Cardiac muscle cell (in vitro differentiated cells and primary cell): ENCODE measurements around the gene MADD. TPM values are rescaled to one million over a fixed set of nuclear protein-coding genes. Genes with fewer than 3 reads are reported as not detected.

Source experiments
- DNase-seq, 2 donors: peaks; one replicate each; pipeline versions ENCODE4 v3.0.0 to v3.0.0-alpha.2; 2010 to 2017; ENCODE audit warnings: low read depth in 1 of 2, low spot score in 1 of 2
- H3K27ac ChIP-seq: fragments of 200-600 bp; sonication (generic); 2 replicates; pipeline ENCODE4 v1.5.1; 2016
- H3K27me3 ChIP-seq: fragments of 200-600 bp; sonication (generic); 2 replicates; pipeline ENCODE4 v1.6.0; 2016; ENCODE audit warnings: control low read depth
- H3K36me3 ChIP-seq: fragments of 200-600 bp; sonication (generic); 2 replicates; pipeline ENCODE4 v1.5.1; 2016; ENCODE audit warnings: control low read depth
- H3K4me1 ChIP-seq: fragments of 200-600 bp; sonication (generic); 2 replicates; pipeline ENCODE4 v1.8.1; 2017; ENCODE audit warnings: low read depth, mild to moderate bottlenecking, mixed run types
- H3K4me3 ChIP-seq: fragments of 200-600 bp; sonication (generic); 2 replicates; pipeline ENCODE4 v1.5.1; 2016; ENCODE audit warnings: mild to moderate bottlenecking
- H3K9me3 ChIP-seq: fragments of 200-600 bp; sonication (generic); 2 replicates; pipeline ENCODE4 v1.5.1; 2017; ENCODE audit warnings: low read depth, mild to moderate bottlenecking, control low read depth
- polyA plus RNA-seq: library from polyadenylated mRNA; unstranded; fragments of >200 nt; fragmentation: Nextera tagmentation; extraction: Ambion mirVana; gene quantifications from 2 replicates; pipeline ENCODE4 v1.2.1, GENCODE V29; 2016
- total RNA-seq: library from RNA; depleted of rRNA; stranded (reverse); fragments of >200 nt; gene quantifications from 2 replicates; pipeline ENCODE4 v1.2.3, GENCODE V29; 2016
- TF ChIP-seq, protein P1 (sequence below): IDR thresholded peaks from 2 replicates; pipeline ENCODE4 v1.5.1; 2012; ENCODE audit warnings: low read depth, mild to moderate bottlenecking, low read length

The MADD gene
- total and polyA plus RNA-seq, 2 experiments from 2014 or later = 58.8 to 103 TPM

DNA sequence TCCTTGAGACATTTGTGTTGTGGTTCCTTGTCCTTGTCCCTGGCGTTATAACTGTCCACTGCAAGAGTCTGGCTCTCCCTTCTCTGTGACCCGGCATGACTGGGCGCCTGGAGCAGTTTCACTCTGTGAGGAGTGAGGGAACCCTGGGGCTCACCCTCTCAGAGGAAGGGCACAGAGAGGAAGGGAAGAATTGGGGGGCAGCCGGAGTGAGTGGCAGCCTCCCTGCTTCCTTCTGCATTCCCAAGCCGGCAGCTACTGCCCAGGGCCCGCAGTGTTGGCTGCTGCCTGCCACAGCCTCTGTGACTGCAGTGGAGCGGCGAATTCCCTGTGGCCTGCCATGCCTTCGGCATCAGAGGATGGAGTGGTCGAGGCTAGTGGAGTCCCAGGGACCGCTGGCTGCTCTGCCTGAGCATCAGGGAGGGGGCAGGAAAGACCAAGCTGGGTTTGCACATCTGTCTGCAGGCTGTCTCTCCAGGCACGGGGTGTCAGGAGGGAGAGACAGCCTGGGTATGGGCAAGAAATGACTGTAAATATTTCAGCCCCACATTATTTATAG lies 59.6 kb downstream of the MADD start:
- no peaks in the 10 kb centered on the region for H3K27me3 ChIP-seq
- H3K4me3 ChIP-seq = no peak overlapping the region
- no peaks in the 10 kb centered on the region for H3K9me3 ChIP-seq
- H3K4me1 ChIP-seq = no peaks in the 10 kb centered on the region
- no peak for DNase-seq
- TF ChIP-seq, protein P1, sequence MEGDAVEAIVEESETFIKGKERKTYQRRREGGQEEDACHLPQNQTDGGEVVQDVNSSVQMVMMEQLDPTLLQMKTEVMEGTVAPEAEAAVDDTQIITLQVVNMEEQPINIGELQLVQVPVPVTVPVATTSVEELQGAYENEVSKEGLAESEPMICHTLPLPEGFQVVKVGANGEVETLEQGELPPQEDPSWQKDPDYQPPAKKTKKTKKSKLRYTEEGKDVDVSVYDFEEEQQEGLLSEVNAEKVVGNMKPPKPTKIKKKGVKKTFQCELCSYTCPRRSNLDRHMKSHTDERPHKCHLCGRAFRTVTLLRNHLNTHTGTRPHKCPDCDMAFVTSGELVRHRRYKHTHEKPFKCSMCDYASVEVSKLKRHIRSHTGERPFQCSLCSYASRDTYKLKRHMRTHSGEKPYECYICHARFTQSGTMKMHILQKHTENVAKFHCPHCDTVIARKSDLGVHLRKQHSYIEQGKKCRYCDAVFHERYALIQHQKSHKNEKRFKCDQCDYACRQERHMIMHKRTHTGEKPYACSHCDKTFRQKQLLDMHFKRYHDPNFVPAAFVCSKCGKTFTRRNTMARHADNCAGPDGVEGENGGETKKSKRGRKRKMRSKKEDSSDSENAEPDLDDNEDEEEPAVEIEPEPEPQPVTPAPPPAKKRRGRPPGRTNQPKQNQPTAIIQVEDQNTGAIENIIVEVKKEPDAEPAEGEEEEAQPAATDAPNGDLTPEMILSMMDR = no peak
- H3K36me3 ChIP-seq = peaks cover 52% of the 10 kb centered on the region
- H3K27ac ChIP-seq = peak overlapping the region; percentile 85

- peak overlapping the region; percentile 85 for H3K27ac ChIP-seq
- no peak overlapping the region for H3K4me3 ChIP-seq
- H3K4me1 ChIP-seq = no peaks in the 10 kb centered on the region
- H3K27me3 ChIP-seq = no peaks in the 10 kb centered on the region
- TF ChIP-seq, protein P1 = no peak
- peak in 1 of 2 donors; percentile 12 for DNase-seq
- H3K9me3 ChIP-seq = no peaks in the 10 kb centered on the region
- H3K36me3 ChIP-seq = peaks cover 60% of the 10 kb centered on the region
These were observed 60.3 kb downstream of the MADD start for GRCh38 chr11:47329987-47330931.

DNA sequence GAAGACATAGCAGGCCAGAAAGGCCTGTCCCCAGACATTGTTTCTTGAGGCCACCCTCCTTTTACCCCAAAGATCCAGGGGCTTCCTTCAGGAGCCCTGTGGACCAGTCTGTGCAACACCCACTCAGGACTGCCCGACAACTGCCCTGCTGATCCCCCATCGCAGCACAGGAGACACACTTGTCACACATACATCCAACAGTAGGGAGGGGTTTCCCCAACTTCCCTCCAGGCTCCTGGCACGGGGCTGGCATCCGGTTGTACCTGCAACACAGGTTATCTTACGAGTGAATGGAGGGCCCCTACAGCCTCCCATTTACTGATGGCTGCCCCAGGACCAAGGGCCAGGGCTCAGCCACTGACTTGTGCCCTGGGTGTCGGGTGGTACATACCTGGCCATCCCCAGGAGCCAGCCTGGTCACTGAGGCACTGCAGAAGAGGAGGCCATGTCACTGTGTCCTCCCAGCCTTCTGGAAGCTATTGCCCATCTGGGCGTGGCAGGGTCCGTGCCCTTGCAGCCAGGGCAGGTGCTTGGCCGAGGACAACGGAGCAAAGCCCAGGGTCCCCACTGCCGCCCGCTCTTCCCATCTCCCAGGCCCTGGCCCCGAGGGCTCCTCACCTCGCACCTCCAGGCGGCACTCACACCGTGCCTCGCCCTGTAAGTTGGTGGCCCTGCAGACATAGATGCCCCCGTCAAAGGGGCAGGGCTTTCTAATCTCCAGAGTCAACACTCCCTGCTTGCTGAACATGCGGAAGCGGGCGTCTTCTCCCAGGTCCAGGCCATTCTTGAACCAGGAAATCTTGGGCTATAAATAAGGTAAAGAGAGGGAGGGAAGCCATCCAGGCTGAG lies 61.7 kb downstream of the MADD start:
- peaks cover 70% of the 10 kb centered on the region for H3K36me3 ChIP-seq
- H3K9me3 ChIP-seq = no peaks in the 10 kb centered on the region
- no peaks in the 10 kb centered on the region for H3K4me1 ChIP-seq
- TF ChIP-seq, protein P1 = no peak
- no peak overlapping the region for H3K4me3 ChIP-seq
- H3K27ac ChIP-seq = peak overlapping the region; percentile 85
- DNase-seq = no peak
- H3K27me3 ChIP-seq = no peaks in the 10 kb centered on the region

DNA sequence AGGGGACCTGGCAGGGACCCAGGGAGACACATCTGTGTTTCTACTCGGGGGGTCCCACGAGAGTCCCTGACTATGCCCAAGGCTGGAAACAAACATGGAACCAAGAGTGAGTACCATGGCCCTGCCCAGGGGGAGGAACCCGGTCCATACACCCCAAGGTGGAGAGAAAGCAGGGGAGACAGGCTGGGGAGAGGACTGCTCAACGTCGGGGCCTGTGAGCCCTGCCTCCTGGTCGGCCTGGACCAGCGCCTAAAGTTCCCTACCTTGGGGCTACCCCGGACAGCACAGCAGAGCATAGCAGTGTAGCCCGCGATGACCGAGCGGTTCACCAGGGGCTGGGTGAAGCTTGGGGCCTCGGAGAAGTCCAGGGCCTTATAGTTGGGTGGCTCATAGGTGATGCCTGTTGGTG lies 62.4 kb downstream of the MADD start:
- Histone ChIP-seq H3K36me3 (peaks cover 70% of the 10 kb centered on the region), H3K4me3 (no peak overlapping the region), H3K27me3 (no peaks in the 10 kb centered on the region), H3K27ac (peak overlapping the region; percentile 85), H3K4me1 (no peaks in the 10 kb centered on the region), H3K9me3 (no peaks in the 10 kb centered on the region)
- TF ChIP-seq, protein P1 = no peak
- no peak for DNase-seq

DNA sequence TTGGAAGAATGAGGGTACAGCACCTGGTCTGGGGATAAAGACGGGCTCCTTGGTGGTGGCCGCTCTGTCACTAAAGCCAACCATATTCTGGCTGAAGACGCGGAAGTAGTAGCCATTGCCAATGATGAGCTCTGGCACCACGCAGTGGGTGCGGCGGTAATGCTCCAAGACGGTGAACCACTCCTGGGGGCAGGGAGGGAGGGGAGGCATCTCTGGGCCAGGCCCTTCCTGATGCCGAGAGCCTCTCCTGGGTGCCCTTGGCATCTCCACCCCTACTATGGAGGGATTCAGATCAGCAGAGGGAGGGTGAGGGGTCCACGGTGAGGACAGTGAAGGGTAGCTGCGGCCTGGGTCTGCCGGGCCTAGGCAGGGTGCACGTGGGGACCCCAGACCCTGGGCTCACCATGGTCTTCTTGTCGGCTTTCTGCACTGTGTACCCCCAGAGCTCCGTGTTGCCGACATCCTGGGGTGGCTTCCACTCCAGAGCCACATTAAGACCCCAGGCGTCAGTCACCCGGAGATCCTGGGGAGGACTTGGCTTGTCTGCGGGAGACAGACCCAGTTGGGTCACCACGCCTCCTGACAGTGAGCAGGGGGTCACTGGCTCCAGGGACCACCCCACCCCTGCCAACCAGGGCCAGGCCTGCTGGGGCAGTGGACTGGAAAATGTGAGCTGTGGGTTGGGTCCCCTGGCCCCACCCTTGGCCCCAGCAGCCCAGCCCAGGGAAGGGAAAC lies 63.0 kb downstream of the MADD start:
- TF ChIP-seq, protein P1 = no peak
- DNase-seq = no peak
- Histone ChIP-seq H3K4me1 (no peaks in the 10 kb centered on the region), H3K27me3 (no peaks in the 10 kb centered on the region), H3K36me3 (peaks cover 70% of the 10 kb centered on the region), H3K4me3 (no peak overlapping the region), H3K9me3 (no peaks in the 10 kb centered on the region), H3K27ac (peak overlapping the region; percentile 85)
